Measurements from ENCODE around the gene DGCR6.
A peak's percentile ranks its signal among the peaks of the same experiment; 100 is the strongest.
"Not testable (repeated sequence)": the region's sequence is repeated elsewhere in the genome, so short reads cannot be mapped to it uniquely, and the experiment has no call there.

DGCR6 gene

GRCh38 chr22:18931905-18932652 lies 26.0 kb downstream of the DGCR6 start:
- DNase-seq = no peak

- DNase-seq = no peak
Measured at GRCh38 chr22:18933914-18934313, 27.8 kb downstream of the DGCR6 start.

DNA sequence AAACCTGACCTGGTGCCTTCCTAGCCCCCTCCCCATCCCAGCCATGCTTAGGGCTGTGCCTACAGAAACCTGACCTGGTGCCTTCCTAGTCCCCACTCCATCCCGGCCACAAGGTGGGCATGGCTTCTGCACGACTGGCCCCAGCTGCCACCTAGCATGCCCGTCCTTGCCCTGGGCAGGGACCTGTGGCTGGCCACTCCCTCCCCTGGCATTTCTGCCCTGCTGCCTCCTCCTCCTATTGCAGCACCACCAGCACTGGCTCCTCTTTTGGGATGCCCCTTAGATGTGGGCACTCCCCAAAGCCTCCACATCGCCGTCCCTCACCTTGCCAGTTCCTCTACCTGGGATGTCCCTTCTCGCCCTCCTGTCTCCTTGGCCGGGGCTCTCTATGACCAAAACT lies 28.6 kb downstream of the DGCR6 start:
- not testable (repeated sequence) for DNase-seq

GRCh38 chr22:18935889-18936529 lies 29.9 kb downstream of the DGCR6 start, which contains the start of gene PRODH:
Gene PRODH (minus strand): TSS chr22:18936293. CDS start chr22:18936287, 6 bp downstream.
- no peak for DNase-seq

GRCh38 chr22:18938691-18939090 lies 32.6 kb downstream of the DGCR6 start:
- not testable (repeated sequence) for DNase-seq

- DNase-seq = not testable (repeated sequence)
Measured at GRCh38 chr22:18947105-18947504, 41.0 kb downstream of the DGCR6 start.

- DNase-seq = no peak
Measured at GRCh38 chr22:18947905-18948304, 41.8 kb downstream of the DGCR6 start.

GRCh38 chr22:18950141-18950540 lies 44.0 kb downstream of the DGCR6 start:
- DNase-seq = no peak

GRCh38 chr22:18952022-18952421 lies 45.9 kb downstream of the DGCR6 start:
- no peak for DNase-seq

- not testable (repeated sequence) for DNase-seq
Measured at GRCh38 chr22:18953128-18953527, 47.0 kb downstream of the DGCR6 start.

DNA sequence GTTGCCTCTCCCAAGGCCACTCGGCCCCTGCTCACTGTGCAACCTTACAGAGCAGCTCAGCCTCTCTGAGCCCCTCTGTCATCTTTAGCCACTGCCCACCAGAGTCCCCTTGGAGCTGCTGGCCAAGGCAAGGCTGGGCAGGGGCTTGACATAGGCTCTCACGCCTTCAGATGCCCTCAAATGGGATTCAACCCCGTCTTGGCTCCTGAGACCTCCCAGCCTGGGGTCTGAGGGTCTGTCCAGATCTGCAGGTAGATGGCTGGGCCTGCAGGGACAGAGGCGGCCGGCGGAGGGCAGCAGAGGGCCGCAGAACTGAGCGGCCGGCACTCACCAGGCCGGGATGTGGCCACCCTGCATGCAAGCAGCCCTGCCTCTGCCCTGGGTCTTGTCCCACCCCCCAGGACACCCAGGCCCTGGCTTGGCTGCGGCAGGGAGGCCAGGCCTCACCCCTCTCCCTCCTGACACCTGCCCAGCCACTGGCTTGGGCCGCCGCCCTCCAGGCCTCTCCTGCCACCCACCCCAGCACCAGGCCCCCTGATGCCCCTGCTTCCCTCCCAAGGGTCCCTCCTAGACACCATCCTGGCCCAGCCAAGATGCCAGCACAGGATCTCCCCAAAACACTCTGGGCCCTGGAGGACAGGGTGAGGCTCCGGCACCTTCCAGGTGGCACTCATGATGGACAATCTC lies 48.3 kb downstream of the DGCR6 start:
- peak in 1 of 2 experiments; percentile 23 for DNase-seq

GRCh38 chr22:18954990-18955571 lies 49.0 kb downstream of the DGCR6 start:
- DNase-seq = no peak

DNA sequence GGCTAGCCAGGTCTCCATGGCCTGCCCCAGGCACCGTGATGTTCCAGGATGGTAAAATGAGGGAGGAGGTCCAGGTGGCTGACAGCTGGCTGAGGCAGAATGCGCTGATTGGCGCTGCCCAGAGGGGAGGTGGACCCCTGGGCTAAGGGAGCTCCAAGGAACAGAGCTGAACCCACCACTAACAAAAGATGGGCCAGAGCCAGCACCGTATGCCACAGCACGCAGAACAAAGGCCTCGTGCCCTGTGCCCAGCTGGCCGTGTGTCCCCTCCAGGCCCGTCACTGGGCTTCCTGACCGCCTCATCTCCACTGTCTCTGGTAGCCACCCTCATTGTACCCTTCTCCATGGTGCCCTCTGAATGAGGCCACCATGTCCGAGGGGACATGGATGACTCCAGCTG lies 49.6 kb downstream of the DGCR6 start:
- DNase-seq = no peak

DNA sequence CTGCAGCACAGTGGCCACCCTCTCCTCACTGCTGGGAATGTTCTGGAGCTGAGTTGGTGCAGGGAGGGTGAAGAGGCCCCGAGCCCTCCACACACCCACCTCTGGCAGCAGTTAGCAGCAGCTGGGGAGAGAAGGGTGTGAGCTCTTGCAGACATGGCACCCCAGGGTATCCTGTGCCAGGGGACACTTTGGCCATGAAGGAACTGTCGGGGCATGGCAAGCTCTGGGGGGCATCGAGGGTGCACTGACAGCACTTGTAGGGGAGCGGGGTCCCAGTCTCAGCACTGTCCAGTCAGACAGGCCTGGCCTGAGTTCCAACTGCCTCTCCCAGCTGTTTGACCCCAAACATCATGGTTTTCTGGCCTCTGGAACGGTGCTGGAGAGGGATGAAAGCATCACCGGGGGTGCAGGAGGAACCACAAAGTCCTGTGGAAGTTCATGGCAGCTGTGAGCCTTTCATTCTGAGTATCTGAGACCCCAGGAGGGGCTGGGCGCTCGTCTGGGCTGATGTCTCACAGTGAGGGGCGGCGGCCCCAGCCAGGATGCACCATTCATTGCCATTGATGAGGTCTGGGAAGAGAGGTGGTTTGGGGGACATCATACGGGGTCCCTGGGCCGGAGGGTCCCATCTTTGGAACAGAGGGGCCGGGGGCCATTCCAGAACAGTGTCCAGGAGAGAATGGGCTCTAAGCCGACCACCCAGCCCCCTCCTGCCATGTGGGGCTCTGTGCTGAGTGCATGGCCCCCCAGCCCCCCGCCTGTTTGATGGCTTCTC lies 50.2 kb downstream of the DGCR6 start:
- DNase-seq = not testable (repeated sequence)

DNA sequence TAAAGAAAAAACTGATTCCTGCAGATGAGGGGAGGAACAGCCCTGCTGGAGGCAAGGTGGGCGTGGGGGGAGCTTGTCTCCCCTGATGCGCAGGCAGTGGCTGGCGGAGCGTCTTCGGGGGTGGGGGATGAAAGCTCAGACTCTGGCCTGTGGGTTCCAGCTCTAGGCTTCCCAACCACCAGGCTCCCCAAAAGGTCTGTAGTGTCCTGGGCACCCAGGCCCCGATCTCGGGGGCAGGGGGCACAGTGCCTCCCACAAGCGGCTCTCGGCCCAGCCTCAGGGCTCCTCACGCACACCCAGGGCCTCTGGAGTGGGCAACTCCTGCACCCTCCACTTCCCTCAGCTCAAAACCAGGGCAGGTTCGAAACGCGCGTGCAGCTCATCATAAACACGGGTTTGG lies 50.8 kb downstream of the DGCR6 start:
- not testable (repeated sequence) for DNase-seq

GRCh38 chr22:18957621-18958320 lies 51.7 kb downstream of the DGCR6 start:
- not testable (repeated sequence) for DNase-seq

- DNase-seq = not testable (repeated sequence)
Measured at GRCh38 chr22:18958321-18958705, 52.2 kb downstream of the DGCR6 start.

GRCh38 chr22:18958738-18959137 lies 52.6 kb downstream of the DGCR6 start:
- not testable (repeated sequence) for DNase-seq

- DNase-seq = not testable (repeated sequence)
Measured at GRCh38 chr22:18959266-18959665, 53.1 kb downstream of the DGCR6 start.

- DNase-seq = not testable (repeated sequence)
Measured at GRCh38 chr22:18959741-18960140, 53.6 kb downstream of the DGCR6 start.

DNA sequence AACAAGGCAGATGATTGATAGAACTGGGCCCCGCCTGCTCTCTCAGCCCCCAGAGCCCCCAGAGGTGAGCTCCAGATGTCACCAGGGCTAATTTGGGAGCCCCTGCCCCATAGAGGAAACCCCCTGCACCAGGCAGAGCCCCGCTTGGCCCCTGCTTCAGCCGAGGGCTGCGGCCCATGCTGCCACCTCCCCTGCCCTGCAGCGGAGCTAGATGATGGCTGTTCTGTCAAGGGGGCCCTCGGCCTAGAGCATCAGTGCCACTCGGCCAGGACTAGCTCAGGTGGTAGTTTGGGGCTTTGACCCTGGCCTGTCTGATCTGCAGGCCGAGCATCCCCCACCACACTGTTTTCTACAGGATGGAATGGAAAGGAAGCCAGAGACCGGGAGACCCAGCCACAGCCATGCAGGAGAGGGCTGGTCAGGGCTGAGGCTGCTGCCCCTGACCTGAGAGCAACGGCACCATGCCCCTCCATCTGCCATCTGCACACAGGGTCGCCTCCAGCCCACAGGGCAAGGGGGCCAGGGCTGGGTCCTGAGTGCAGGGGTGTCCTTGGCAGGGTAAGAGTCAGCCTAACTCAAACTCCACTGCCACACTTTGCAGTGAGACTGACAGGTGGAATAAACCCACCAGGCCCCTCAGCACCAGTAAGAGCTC lies 54.2 kb downstream of the DGCR6 start:
- not testable (repeated sequence) for DNase-seq
